Measurements from ENCODE around the gene SSR3.

Gene SSR3

DNA sequence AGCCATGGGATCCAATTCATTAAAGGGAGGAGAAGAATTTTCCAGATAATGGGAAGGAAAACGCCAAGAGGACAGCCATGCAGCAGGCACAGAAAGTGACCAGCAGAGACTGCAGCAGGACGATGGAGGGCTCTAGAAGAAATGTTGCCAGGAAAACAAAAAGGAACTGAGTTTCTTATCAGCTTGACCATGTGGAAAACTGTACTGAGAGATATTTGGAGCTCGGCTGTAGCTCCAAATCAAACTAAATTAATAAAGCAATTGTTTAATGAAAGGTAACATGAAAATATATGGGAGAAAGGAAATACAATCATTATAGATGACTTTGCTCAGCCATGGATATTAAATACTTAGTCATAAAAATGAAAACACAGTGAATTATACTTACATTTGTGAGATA is 63.7 kb downstream of the SSR3 start:
- no peak for DNase-seq (ENCODE audit: low spot score)
